Type B pancreatic cell (in vitro differentiated cells): ENCODE measurements around the gene STXBP4. TPM values are rescaled to one million over a fixed set of nuclear protein-coding genes. Genes with fewer than 3 reads are reported as not detected.

Experiments
- DNase-seq: peaks from one replicate; pipeline ENCODE4 v3.0.0; 2021; ENCODE audit warnings: mixed read lengths; ENCODE audit not compliant: unreplicated experiment; ENCODE audit errors: extremely low spot score
- H3K27ac Mint-ChIP-seq: 2 replicates; pipeline ENCODE4 v1.8.0; 2021; ENCODE audit warnings: mild to moderate bottlenecking, mixed read lengths
- H3K27me3 Mint-ChIP-seq: 2 replicates; pipeline ENCODE4 v1.8.0; 2021; ENCODE audit warnings: mixed read lengths
- H3K36me3 Mint-ChIP-seq: 2 replicates; pipeline ENCODE4 v1.8.0; 2021; ENCODE audit warnings: mixed read lengths
- H3K4me1 Mint-ChIP-seq: one replicate; pipeline ENCODE4 v1.8.0; 2021; ENCODE audit warnings: mixed read lengths; ENCODE audit not compliant: unreplicated experiment
- H3K4me3 Mint-ChIP-seq: 2 replicates; pipeline ENCODE4 v1.8.0; 2021; ENCODE audit warnings: mild to moderate bottlenecking, mixed read lengths
- H3K9me3 Mint-ChIP-seq: 2 replicates; pipeline ENCODE4 v1.8.0; 2021; ENCODE audit warnings: mixed read lengths
- total RNA-seq: library from RNA; stranded (reverse); gene quantifications from 2 replicates; pipeline ENCODE4 v1.2.1, GENCODE V29; 2021; ENCODE audit warnings: low replicate concordance
- TF ChIP-seq, protein P1 (sequence below): fragments of 200-600 bp; sonication (generic); conservative IDR thresholded peaks from 2 replicates; pipeline ENCODE4 v1.5.0; 2021; ENCODE audit warnings: antibody characterized with exemption, mild to moderate bottlenecking

The STXBP4 gene
- total RNA-seq, 1 donor from 2014 or later, result 23.7 TPM

GRCh38 chr17:54971147-54971546 lies 2.6 kb downstream of the STXBP4 start:
- Mint-ChIP-seq H3K4me3 (peak overlapping the region; percentile 43), H3K27me3 (no peaks in the 10 kb centered on the region), H3K36me3 (peaks cover 14% of the 10 kb centered on the region), H3K27ac (no peak overlapping the region), H3K9me3 (no peaks in the 10 kb centered on the region), H3K4me1 (peaks cover 27% of the 10 kb centered on the region)
- no peak for DNase-seq
- TF ChIP-seq, protein P1, sequence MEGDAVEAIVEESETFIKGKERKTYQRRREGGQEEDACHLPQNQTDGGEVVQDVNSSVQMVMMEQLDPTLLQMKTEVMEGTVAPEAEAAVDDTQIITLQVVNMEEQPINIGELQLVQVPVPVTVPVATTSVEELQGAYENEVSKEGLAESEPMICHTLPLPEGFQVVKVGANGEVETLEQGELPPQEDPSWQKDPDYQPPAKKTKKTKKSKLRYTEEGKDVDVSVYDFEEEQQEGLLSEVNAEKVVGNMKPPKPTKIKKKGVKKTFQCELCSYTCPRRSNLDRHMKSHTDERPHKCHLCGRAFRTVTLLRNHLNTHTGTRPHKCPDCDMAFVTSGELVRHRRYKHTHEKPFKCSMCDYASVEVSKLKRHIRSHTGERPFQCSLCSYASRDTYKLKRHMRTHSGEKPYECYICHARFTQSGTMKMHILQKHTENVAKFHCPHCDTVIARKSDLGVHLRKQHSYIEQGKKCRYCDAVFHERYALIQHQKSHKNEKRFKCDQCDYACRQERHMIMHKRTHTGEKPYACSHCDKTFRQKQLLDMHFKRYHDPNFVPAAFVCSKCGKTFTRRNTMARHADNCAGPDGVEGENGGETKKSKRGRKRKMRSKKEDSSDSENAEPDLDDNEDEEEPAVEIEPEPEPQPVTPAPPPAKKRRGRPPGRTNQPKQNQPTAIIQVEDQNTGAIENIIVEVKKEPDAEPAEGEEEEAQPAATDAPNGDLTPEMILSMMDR, result no peak

GRCh38 chr17:54971901-54972300 lies 3.3 kb downstream of the STXBP4 start:
- Mint-ChIP-seq H3K36me3 (peaks cover 18% of the 10 kb centered on the region), H3K4me3 (no peak overlapping the region), H3K4me1 (peaks cover 19% of the 10 kb centered on the region), H3K27ac (peak overlapping the region; percentile 10), H3K27me3 (no peaks in the 10 kb centered on the region), H3K9me3 (no peaks in the 10 kb centered on the region)
- TF ChIP-seq, protein P1, result no peak
- no peak for DNase-seq

DNA sequence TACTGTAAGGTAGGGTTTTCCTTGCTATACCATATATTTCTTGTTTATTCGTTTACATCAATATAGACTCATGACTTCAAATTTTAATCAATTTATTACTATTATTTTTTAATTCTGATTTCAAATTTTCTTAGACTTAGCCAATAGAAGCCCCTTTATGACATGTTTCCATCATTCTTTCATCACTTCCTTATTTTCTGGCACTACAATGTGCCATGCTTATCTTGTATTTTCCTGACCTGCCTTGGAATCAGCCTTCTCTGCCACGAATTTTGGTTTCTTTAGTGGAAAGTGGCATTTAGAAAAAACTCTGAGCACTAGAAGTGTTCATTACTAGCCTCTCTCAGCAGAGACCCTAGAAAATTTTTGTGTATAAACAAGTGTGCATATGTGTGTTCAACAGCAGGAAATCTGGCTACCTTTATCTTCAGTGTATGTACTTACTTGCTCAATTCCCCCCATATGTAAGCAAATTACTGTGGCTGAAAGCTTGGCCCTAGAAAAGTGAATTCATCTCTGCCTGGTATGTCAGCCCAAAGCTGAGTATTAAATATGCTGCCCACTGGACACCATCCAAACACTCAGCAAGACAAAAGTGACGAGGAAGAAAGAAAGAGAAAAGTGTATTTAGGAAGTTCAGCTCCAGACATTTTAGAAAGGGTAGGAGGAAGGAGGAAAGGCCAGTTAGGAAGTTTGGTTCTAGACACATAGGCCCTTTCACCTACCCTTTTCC lies 4.0 kb downstream of the STXBP4 start:
- Mint-ChIP-seq H3K27me3 (no peaks in the 10 kb centered on the region), H3K4me3 (no peak overlapping the region), H3K36me3 (peaks cover 19% of the 10 kb centered on the region)

DNA sequence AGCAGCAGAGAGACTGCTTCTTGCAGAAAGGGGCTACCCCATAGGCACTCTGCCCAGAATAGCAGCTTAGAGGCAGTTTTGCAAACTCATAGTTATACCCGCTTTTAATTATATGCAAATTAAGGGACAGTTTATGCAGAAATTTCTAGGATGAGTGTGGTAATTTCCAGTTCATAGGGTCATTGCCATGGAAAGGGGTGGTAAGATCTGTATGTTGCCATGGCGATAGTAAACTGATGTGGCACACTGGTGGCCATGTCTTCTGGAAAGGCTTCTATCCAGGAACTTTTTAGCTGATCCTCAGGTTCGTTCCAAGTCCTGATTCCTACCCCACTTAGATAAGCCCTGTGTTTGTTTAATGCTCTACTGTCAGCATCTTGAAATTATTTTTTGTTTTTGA lies 6.2 kb downstream of the STXBP4 start:
- H3K4me3 Mint-ChIP-seq, result no peak overlapping the region
- H3K27ac Mint-ChIP-seq, result no peak overlapping the region
- TF ChIP-seq, protein P1, result no peak
- no peaks in the 10 kb centered on the region for H3K9me3 Mint-ChIP-seq
- H3K4me1 Mint-ChIP-seq, result peaks cover 16% of the 10 kb centered on the region
- H3K27me3 Mint-ChIP-seq, result no peaks in the 10 kb centered on the region
- peaks cover 25% of the 10 kb centered on the region for H3K36me3 Mint-ChIP-seq
- no peak for DNase-seq

More for the DNA sequence above, 4.0 kb downstream of the STXBP4 start:
- no peak for DNase-seq
- Mint-ChIP-seq H3K9me3 (no peaks in the 10 kb centered on the region), H3K4me1 (peaks cover 16% of the 10 kb centered on the region), H3K27ac (no peak overlapping the region)
- TF ChIP-seq, protein P1, result no peak

DNA sequence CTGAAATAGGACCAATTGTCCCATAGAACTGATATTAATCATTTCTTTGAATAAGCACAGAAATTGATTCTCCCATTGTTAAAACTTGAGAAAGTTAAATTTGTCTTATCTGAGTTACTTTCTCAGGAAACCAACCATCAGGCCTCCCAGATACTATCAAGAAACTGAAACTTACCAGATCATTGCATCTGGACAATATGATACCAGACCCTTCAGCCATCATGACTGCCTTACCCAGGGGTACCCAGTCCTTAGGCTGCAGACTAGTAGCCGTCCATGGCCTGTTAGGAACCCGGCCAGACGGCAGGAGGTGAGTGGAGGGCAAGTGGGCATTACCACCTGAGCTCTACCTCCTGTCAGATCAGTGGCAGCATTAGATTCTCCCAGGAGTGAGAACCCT lies 7.8 kb downstream of the STXBP4 start:
- Mint-ChIP-seq H3K9me3 (no peaks in the 10 kb centered on the region), H3K4me1 (peaks cover 13% of the 10 kb centered on the region), H3K27ac (no peak overlapping the region), H3K36me3 (peaks cover 28% of the 10 kb centered on the region), H3K27me3 (no peaks in the 10 kb centered on the region), H3K4me3 (no peak overlapping the region)
- DNase-seq, result no peak
- TF ChIP-seq, protein P1, result no peak
